Trophoblast cell (in vitro differentiated cells and primary cell): Measurements from ENCODE around the gene IRF2BP2.
A peak's percentile ranks its signal among the peaks of the same experiment; 100 is the strongest.
"Not testable (repeated sequence)": the region's sequence is repeated elsewhere in the genome, so short reads cannot be mapped to it uniquely, and the experiment has no call there.

Experiments
- DNase-seq, 2 donors: peaks; one replicate each; pipeline ENCODE4 v3.0.0-alpha.2; 2016
- H2AFZ ChIP-seq: 2 replicates; pipeline ENCODE4 v1.6.1; 2013; ENCODE audit warnings: low read length, moderate library complexity, mild to moderate bottlenecking; ENCODE audit not compliant: insufficient read depth, poor library complexity
- H2AK5ac ChIP-seq: 2 replicates; pipeline ENCODE4 v1.6.1; 2013; ENCODE audit warnings: mild to moderate bottlenecking, low read length
- H2BK120ac ChIP-seq: 2 replicates; pipeline ENCODE4 v1.6.1; 2013; ENCODE audit warnings: low read length, mild to moderate bottlenecking, moderate library complexity; ENCODE audit not compliant: insufficient read depth, poor library complexity
- H2BK12ac ChIP-seq: 2 replicates; pipeline ENCODE4 v1.6.1; 2013; ENCODE audit warnings: mild to moderate bottlenecking, low read length, moderate library complexity
- H2BK5ac ChIP-seq: 2 replicates; pipeline ENCODE4 v1.6.1; 2013; ENCODE audit warnings: low read length, low read depth, moderate library complexity, mild to moderate bottlenecking; ENCODE audit not compliant: poor library complexity
- H3K14ac ChIP-seq: 2 replicates; pipeline ENCODE4 v1.6.1; 2013; ENCODE audit warnings: mild to moderate bottlenecking, low read length
- H3K18ac ChIP-seq: 2 replicates; pipeline ENCODE4 v1.6.1; 2013; ENCODE audit warnings: mild to moderate bottlenecking, low read length
- H3K23ac ChIP-seq: 2 replicates; pipeline ENCODE4 v1.6.1; 2013; ENCODE audit warnings: low read length
- H3K27ac ChIP-seq: 2 replicates; pipeline ENCODE4 v1.5.1; 2013; ENCODE audit warnings: low read depth, mild to moderate bottlenecking, inconsistent platforms, low read length, moderate library complexity
- H3K27me3 ChIP-seq: 2 replicates; pipeline ENCODE4 v1.6.1; 2013; ENCODE audit warnings: inconsistent platforms, mild to moderate bottlenecking, low read length, moderate library complexity; ENCODE audit not compliant: insufficient read depth
- H3K36me3 ChIP-seq, 2 experiments: 1 replicate in 1 of 2; 2 replicates in 1 of 2; pipeline ENCODE4 v1.6.1; 2013; ENCODE audit warnings: low read length in 2 of 2, mild to moderate bottlenecking in 2 of 2, moderate library complexity in 1 of 2; ENCODE audit not compliant: insufficient read depth in 2 of 2, control insufficient read depth in 1 of 2
- H3K4ac ChIP-seq: 2 replicates; pipeline ENCODE4 v1.6.1; 2013; ENCODE audit warnings: low read depth, mild to moderate bottlenecking, low read length, moderate library complexity
- H3K4me1 ChIP-seq, 2 experiments: 1 replicate in 1 of 2; 2 replicates in 1 of 2; pipeline ENCODE4 v1.6.1; 2013; ENCODE audit warnings: low read length in 2 of 2, mild to moderate bottlenecking in 2 of 2, moderate library complexity in 1 of 2; ENCODE audit not compliant: insufficient read depth in 2 of 2, control insufficient read depth in 1 of 2
- H3K4me2 ChIP-seq: 2 replicates; pipeline ENCODE4 v1.6.1; 2013; ENCODE audit warnings: inconsistent platforms, mild to moderate bottlenecking, low read length, moderate library complexity
- H3K4me3 ChIP-seq: 2 replicates; pipeline ENCODE4 v1.5.1; 2013; ENCODE audit warnings: mild to moderate bottlenecking, low read depth, low read length, inconsistent platforms
- H3K79me1 ChIP-seq: one replicate; pipeline ENCODE4 v1.6.1; 2013; ENCODE audit warnings: low read length
- H3K79me2 ChIP-seq: 2 replicates; pipeline ENCODE4 v1.6.1; 2013; ENCODE audit warnings: low read length, mild to moderate bottlenecking; ENCODE audit not compliant: control insufficient read depth, insufficient read depth, poor library complexity
- H3K9ac ChIP-seq: 2 replicates; pipeline ENCODE4 v1.6.1; 2013; ENCODE audit warnings: mild to moderate bottlenecking, low read length
- H3K9me3 ChIP-seq: 2 replicates; pipeline ENCODE4 v1.6.1; 2013; ENCODE audit warnings: low read depth, mild to moderate bottlenecking, control low read depth, inconsistent platforms, low read length; ENCODE audit not compliant: insufficient read depth
- H4K12ac ChIP-seq: 2 replicates; pipeline ENCODE4 v1.6.1; 2013; ENCODE audit warnings: low read depth, mild to moderate bottlenecking, low read length, moderate library complexity
- H4K8ac ChIP-seq: 2 replicates; pipeline ENCODE4 v1.6.1; 2013; ENCODE audit warnings: low read depth, mild to moderate bottlenecking, low read length, moderate library complexity
- H4K91ac ChIP-seq: one replicate; pipeline ENCODE4 v1.6.1; 2013; ENCODE audit warnings: low read depth, mild to moderate bottlenecking, low read length, moderate library complexity
- WGBS: extraction: QIAGEN DNeasy Blood & Tissue Kit; methylation state at CpG from one replicate; pipeline ENCODE4 v1.1.7; 2013; ENCODE audit warnings: missing lambda C conversion rate; ENCODE audit not compliant: insufficient read length, insufficient coverage; ENCODE audit errors: extremely low coverage; 5-methylcytosine and 5-hydroxymethylcytosine counted together

IRF2BP2 gene

DNA sequence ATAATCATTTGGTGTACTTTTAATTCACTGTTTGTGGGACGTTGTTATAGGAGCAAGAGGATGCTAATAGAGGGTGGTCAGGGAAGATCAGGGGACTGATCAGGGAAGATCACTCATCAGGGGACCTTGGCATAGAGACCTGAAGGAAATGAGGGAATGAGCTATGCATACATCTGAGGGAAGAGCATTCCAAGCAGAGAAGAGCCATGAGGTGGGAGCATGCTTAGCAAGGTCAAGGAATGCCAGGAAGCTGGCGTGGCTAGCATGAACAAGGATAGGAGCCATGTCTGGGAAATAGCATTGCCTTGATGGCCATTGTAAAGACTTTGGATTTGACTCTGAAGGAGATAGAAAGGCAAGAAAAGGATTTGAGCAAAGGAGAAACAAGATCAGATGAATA is 14.1 kb downstream of the IRF2BP2 start:
- Histone ChIP-seq H3K4me2 (no peak overlapping the region), H4K8ac (no peak overlapping the region), H2AFZ (no peak overlapping the region), H3K36me3 (no peaks in the 10 kb centered on the region), H3K4me1 (peaks cover 2 to 3% of the 10 kb centered on the region in 2 experiments), H3K18ac (no peak overlapping the region), H3K27ac (no peak overlapping the region), H4K12ac (no peak overlapping the region), H3K23ac (no peak overlapping the region), H3K9ac (no peak overlapping the region), H3K79me2 (no peaks in the 10 kb centered on the region), H3K79me1 (peaks cover 7% of the 10 kb centered on the region), H2AK5ac (no peak overlapping the region), H4K91ac (no peak overlapping the region), H3K14ac (no peak overlapping the region), H3K4ac (no peak overlapping the region), H2BK5ac (no peak overlapping the region), H3K4me3 (no peak overlapping the region), H2BK120ac (no peak overlapping the region), H2BK12ac (no peak overlapping the region), H3K27me3 (no peaks in the 10 kb centered on the region), H3K9me3 (no peaks in the 10 kb centered on the region)
- DNase-seq: peak in 1 of 2 donors; percentile 54
- WGBS: no CpG with 5 or more reads among the region's 2 CpGs

DNA sequence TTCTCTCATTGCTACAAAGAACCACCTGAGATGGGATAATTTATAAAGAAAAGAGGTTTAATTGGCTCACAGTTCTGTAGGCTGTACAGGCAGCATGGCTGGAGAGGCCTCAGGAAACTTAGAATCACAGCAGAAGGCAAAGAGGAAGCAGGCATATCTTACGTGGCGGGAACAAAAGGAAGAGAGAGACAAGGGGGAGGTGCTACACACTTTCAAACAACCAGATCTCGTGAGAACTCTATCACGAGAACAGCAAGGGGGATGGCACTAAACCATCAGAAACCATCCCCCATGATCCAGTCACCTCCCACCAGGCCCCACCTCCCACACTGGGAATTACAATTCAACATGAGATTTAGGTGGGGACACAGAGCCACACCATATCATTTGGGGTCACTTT is 15.4 kb downstream of the IRF2BP2 start:
- not testable (repeated sequence) for H4K91ac ChIP-seq, H3K4ac ChIP-seq, H3K27ac ChIP-seq, H3K4me3 ChIP-seq, H3K4me1 ChIP-seq, DNase-seq, H3K9me3 ChIP-seq, H2AK5ac ChIP-seq, H3K14ac ChIP-seq, H4K12ac ChIP-seq, H2AFZ ChIP-seq, H3K36me3 ChIP-seq, H3K18ac ChIP-seq, H3K9ac ChIP-seq, H4K8ac ChIP-seq, H2BK5ac ChIP-seq, H3K79me2 ChIP-seq, H3K79me1 ChIP-seq, H3K4me2 ChIP-seq, H2BK120ac ChIP-seq, H2BK12ac ChIP-seq, H3K27me3 ChIP-seq, H3K23ac ChIP-seq
- no CpG with 5 or more reads among the region's 4 CpGs for WGBS

DNA sequence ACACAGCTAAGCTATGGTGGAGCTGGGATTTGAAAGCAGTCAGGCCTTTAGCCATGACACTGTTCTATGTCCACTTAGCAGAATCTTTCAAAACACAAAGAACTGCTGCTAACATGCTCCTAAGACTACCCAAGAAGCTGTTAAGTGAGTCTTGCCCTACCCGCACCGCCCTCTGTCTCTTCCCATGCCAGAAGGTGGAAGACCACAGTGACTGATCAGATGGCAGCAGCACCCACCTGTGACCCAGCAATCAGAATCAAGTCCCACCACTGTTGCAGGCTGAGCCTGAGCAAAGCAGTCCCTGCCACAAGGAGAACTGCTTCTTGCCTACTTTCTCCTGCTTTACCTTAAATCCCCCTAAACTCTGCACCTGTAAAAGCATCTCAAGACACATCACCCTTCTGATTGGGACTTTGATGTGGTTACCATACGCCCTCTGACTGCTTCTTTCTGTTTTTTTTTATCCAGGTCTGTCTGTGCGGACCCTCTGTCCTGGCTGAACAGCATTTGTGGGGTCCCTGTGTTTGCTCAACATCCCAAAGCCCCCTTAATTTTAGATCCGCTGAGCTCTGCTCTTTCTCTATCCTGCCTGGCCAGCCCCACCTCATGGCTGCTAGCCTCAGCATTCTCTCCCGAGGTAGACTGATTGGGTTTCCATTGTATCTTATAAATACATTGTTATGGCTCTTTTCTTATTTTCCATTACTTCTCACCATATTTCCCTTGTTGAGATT is 16.0 kb downstream of the IRF2BP2 start:
- no CpG with 5 or more reads among the region's 6 CpGs for WGBS

DNA sequence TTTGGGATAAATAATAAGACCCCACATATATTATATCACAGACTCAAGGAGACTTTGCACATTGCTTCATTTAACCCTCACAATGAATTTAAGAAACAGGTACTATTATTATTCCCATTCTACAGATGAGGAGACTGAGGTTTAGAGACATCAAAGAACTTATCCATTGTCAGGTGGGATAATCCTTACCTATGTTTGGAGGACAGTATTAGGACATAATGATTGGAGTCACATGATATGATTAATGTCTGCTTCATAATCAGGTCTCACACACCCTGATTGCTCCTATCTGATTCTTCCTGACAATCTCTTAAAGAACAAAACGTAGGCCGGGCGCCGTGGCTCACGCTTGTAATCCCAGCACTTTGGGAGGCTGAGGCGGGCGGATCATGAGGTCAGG is 16.9 kb downstream of the IRF2BP2 start:
- Histone ChIP-seq H3K9ac (no peak overlapping the region), H2AFZ (no peak overlapping the region), H3K9me3 (peaks cover 1% of the 10 kb centered on the region), H3K4ac (no peak overlapping the region), H2BK5ac (no peak overlapping the region), H4K91ac (no peak overlapping the region), H3K4me3 (no peak overlapping the region), H3K23ac (no peak overlapping the region), H3K4me1 (no peaks in the 10 kb centered on the region), H3K79me1 (no peaks in the 10 kb centered on the region), H3K27me3 (no peaks in the 10 kb centered on the region), H3K18ac (no peak overlapping the region), H2AK5ac (no peak overlapping the region), H3K27ac (no peak overlapping the region), H3K4me2 (no peak overlapping the region), H3K14ac (no peak overlapping the region), H3K79me2 (no peaks in the 10 kb centered on the region), H2BK12ac (no peak overlapping the region), H3K36me3 (no peaks in the 10 kb centered on the region), H2BK120ac (no peak overlapping the region), H4K8ac (no peak overlapping the region), H4K12ac (no peak overlapping the region)
- no peak for DNase-seq
- WGBS: no CpG with 5 or more reads among the region's 7 CpGs

More for the DNA sequence above, 16.0 kb downstream of the IRF2BP2 start:
- H3K4me1 ChIP-seq: peaks cover 0 to 2% of the 10 kb centered on the region in 2 experiments
- no peak overlapping the region for H3K27ac ChIP-seq
- H3K9me3 ChIP-seq: peaks cover 1% of the 10 kb centered on the region
- no peak overlapping the region for H3K14ac ChIP-seq
- H4K91ac ChIP-seq: no peak overlapping the region
- no peaks in the 10 kb centered on the region for H3K36me3 ChIP-seq
- H2AFZ ChIP-seq: no peak overlapping the region
- no peak for DNase-seq
- H3K27me3 ChIP-seq: no peaks in the 10 kb centered on the region
- H3K18ac ChIP-seq: no peak overlapping the region
- no peak overlapping the region for H3K4ac ChIP-seq
- no peak overlapping the region for H2AK5ac ChIP-seq
- H2BK5ac ChIP-seq: no peak overlapping the region
- no peaks in the 10 kb centered on the region for H3K79me2 ChIP-seq
- no peaks in the 10 kb centered on the region for H3K79me1 ChIP-seq
- no peak overlapping the region for H2BK12ac ChIP-seq
- H3K4me3 ChIP-seq: no peak overlapping the region
- no peak overlapping the region for H4K12ac ChIP-seq
- H2BK120ac ChIP-seq: no peak overlapping the region
- no peak overlapping the region for H4K8ac ChIP-seq
- no peak overlapping the region for H3K9ac ChIP-seq
- H3K23ac ChIP-seq: no peak overlapping the region
- H3K4me2 ChIP-seq: no peak overlapping the region
